Chondrocyte (in vitro differentiated cells): ENCODE results near the gene AP4E1. TPM values are rescaled to one million over a fixed set of nuclear protein-coding genes. Genes with fewer than 3 reads are reported as not detected.
"Not testable (repeated sequence)": the region's sequence is repeated elsewhere in the genome, so short reads cannot be mapped to it uniquely, and the experiment has no call there.

Source experiments
- DNase-seq: peaks from one replicate; pipeline ENCODE4 v3.0.0; 2021; ENCODE audit warnings: mixed read lengths, low spot score
- H3K27ac Mint-ChIP-seq: one replicate; pipeline ENCODE4 v1.8.0; 2021; ENCODE audit warnings: mild to moderate bottlenecking, moderate library complexity, mixed read lengths; ENCODE audit not compliant: unreplicated experiment
- H3K27me3 Mint-ChIP-seq: 2 replicates; pipeline ENCODE4 v1.8.0; 2021; ENCODE audit warnings: low read depth, mixed read lengths
- H3K36me3 Mint-ChIP-seq: 2 replicates; pipeline ENCODE4 v1.8.0; 2021; ENCODE audit warnings: low read depth, mixed read lengths
- H3K4me1 Mint-ChIP-seq: 2 replicates; pipeline ENCODE4 v1.8.0; 2021; ENCODE audit warnings: low read depth, mild to moderate bottlenecking, mixed read lengths
- H3K4me3 Mint-ChIP-seq: one replicate; pipeline ENCODE4 v1.8.0; 2021; ENCODE audit warnings: mild to moderate bottlenecking, moderate library complexity, mixed read lengths; ENCODE audit not compliant: unreplicated experiment
- H3K9me3 Mint-ChIP-seq: 2 replicates; pipeline ENCODE4 v1.8.0; 2021; ENCODE audit warnings: low read depth, mixed read lengths
- total RNA-seq: library from RNA; stranded (reverse); gene quantifications from 3 replicates; pipeline ENCODE4 v1.2.1, GENCODE V29; 2021
- TF ChIP-seq, protein P1 (sequence below): fragments of 200-600 bp; sonication (generic); IDR thresholded peaks from 2 replicates; pipeline ENCODE4 v1.5.0; 2021; ENCODE audit warnings: antibody characterized with exemption, mild to moderate bottlenecking, moderate library complexity

The AP4E1 gene
- total RNA-seq, 1 donor from 2014 or later, result 13.2 TPM

DNA sequence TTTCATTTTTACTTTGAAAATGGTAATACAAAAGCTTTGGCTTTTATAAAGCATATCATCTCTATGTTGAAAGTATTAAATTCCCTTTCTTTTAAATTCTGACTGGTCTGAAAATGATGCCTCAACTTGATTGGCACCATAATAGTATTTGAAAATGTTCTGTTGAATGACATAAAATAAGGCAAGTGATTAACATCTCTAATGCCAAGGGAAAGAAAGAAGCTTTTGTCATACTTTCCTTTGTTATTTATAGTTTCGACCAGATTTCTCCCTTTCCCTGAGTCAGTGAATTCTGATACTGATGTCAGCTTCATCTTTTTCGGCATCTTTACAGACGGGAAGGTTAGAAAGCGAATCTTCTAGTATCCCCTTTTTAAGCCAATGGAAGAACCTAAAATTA lies 3.4 kb upstream of the AP4E1 start:
- DNase-seq, result no peak
- Mint-ChIP-seq H3K36me3 (no peaks in the 10 kb centered on the region), H3K9me3 (no peaks in the 10 kb centered on the region), H3K4me1 (peaks cover 18% of the 10 kb centered on the region), H3K27ac (no peak overlapping the region), H3K27me3 (no peaks in the 10 kb centered on the region), H3K4me3 (no peak overlapping the region)
- TF ChIP-seq, protein P1, sequence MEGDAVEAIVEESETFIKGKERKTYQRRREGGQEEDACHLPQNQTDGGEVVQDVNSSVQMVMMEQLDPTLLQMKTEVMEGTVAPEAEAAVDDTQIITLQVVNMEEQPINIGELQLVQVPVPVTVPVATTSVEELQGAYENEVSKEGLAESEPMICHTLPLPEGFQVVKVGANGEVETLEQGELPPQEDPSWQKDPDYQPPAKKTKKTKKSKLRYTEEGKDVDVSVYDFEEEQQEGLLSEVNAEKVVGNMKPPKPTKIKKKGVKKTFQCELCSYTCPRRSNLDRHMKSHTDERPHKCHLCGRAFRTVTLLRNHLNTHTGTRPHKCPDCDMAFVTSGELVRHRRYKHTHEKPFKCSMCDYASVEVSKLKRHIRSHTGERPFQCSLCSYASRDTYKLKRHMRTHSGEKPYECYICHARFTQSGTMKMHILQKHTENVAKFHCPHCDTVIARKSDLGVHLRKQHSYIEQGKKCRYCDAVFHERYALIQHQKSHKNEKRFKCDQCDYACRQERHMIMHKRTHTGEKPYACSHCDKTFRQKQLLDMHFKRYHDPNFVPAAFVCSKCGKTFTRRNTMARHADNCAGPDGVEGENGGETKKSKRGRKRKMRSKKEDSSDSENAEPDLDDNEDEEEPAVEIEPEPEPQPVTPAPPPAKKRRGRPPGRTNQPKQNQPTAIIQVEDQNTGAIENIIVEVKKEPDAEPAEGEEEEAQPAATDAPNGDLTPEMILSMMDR, result no peak

DNA sequence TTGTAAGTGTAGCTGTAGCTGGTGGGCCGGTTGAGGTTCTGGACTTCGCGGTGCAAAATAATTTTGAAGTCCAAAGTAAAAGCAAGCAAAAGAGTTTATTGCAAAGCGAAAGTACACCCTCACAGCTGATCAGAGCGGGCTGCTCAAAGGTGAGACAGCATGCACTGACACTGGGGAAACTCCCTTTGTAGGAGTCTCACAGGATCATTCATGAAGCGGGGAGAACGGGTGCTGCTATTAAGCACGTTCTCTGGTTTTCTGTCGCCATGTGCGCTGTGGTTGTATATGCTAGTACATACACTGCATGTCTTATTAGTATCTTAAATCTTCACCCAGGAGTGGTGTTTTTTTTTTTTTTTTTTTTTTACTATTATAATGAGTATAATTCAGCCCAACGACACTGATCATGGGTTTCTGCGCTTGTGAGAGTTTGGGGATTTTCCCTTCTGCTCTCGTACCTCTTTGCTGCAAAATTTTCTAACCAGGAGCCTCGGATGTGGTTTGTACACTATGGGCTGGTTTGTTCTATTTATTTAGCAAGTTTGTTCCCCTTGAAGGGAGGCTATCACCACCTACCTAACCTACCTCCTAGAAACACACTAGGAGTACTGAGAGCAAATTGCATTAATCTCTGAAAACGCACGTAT lies 1.4 kb upstream of the AP4E1 start:
- H3K36me3 Mint-ChIP-seq, result no peaks in the 10 kb centered on the region
- H3K27me3 Mint-ChIP-seq, result no peaks in the 10 kb centered on the region
- H3K27ac Mint-ChIP-seq, result peak overlapping the region; percentile 96
- H3K4me3 Mint-ChIP-seq, result peak overlapping the region; percentile 88
- DNase-seq, result no peak
- H3K4me1 Mint-ChIP-seq, result peaks cover 35% of the 10 kb centered on the region
- no peaks in the 10 kb centered on the region for H3K9me3 Mint-ChIP-seq
- TF ChIP-seq, protein P1, result no peak

DNA sequence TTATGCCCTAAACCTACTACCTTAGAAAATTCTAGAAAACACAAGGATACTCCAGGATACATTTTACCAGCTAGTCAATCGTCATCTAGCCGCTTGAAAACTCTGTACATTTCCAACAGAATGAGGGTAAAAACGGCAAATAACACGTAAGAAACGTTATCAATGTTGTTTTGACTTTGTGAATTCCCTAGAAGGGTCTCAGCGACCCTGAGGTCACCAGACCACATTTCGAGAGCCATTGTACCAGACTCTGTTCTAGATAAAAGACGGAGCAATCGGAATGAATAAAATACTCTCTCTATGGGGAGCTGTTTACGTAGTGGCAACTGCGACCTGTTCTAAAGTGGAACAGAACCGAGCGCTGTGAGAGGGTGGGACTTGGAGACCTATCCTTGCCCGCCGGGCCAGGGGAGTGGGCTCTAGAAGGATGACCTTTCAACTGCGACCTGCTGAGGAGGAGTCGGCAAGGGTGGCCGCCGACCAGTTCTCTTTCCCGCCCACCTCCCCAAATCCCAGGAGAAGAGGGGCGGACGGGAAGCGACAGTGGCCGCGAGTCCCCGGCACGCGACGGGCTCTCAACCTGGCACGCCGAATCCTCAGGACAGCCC lies 778 bp upstream of the AP4E1 start:
- no peaks in the 10 kb centered on the region for H3K9me3 Mint-ChIP-seq
- H3K36me3 Mint-ChIP-seq, result peaks cover 2% of the 10 kb centered on the region
- H3K4me1 Mint-ChIP-seq, result peaks cover 35% of the 10 kb centered on the region
- H3K27me3 Mint-ChIP-seq, result no peaks in the 10 kb centered on the region
- DNase-seq, result no peak
- peak overlapping the region; percentile 96 for H3K27ac Mint-ChIP-seq
- H3K4me3 Mint-ChIP-seq, result peak overlapping the region; percentile 88
- TF ChIP-seq, protein P1, result no peak

DNA sequence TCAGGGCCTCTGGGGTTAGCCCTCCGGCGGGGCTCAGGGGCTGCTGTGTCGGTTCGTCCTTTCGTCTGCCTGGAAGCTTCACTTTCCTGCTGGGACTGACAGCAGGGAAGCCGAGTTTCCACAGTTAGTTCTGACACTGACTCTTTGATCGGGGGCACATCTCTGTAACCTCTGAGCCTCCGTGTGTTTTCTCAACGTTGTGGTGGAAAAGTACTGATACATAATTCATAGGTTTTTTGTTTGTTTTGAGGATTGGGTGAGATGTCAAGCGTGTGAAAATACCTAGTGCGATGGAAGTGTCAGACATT lies 481 bp downstream of the AP4E1 start:
- no peak for DNase-seq
- peaks cover 35% of the 10 kb centered on the region for H3K4me1 Mint-ChIP-seq
- no peaks in the 10 kb centered on the region for H3K9me3 Mint-ChIP-seq
- TF ChIP-seq, protein P1, result no peak
- peak overlapping the region; percentile 88 for H3K4me3 Mint-ChIP-seq
- peaks cover 2% of the 10 kb centered on the region for H3K36me3 Mint-ChIP-seq
- peak overlapping the region; percentile 96 for H3K27ac Mint-ChIP-seq
- no peaks in the 10 kb centered on the region for H3K27me3 Mint-ChIP-seq

DNA sequence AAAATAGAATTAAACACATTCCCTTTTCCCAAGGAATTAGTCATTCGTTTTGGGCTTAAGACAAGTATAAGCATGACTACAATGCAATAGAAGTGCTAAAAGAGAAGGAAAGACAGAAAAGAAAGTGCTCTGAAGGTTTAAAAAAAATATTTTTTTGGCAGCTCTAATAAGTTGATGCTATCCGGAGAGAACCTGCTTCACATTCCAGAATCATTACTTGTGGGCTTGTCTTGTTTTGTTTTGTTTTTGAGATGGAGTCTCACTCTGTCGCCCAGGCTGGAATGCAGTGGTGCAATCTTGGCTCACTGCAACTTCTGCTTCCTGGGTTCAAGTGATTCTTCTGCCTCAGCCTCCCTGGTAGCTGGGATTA lies 1.9 kb downstream of the AP4E1 start:
- not testable (repeated sequence) for DNase-seq, H3K9me3 Mint-ChIP-seq, H3K36me3 Mint-ChIP-seq, H3K27me3 Mint-ChIP-seq
- Mint-ChIP-seq H3K27ac (peak overlapping the region; percentile 98), H3K4me3 (peak overlapping the region; percentile 88), H3K4me1 (peaks cover 35% of the 10 kb centered on the region)

DNA sequence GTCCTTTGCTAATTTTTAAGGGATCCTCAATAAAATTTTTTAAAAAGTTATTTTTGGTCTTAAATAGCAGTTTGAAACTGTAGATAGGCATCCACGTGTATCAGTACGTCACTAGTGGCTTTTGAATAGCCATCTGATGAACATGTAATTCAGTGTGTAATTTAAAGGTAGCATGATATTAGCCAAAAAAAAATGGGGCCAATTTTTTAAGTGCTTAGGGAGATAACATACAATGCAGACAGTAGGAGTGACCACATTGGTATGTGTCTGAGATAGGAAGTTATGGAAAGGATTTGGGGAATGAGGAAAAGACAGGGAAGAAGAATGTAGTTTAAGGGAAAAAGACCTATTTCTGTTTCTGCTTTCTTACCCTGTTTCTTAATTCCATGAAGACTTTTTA lies 2.5 kb downstream of the AP4E1 start:
- Mint-ChIP-seq H3K4me1 (peaks cover 35% of the 10 kb centered on the region), H3K27me3 (no peaks in the 10 kb centered on the region), H3K9me3 (no peaks in the 10 kb centered on the region), H3K27ac (peak overlapping the region; percentile 98), H3K4me3 (no peak overlapping the region), H3K36me3 (peaks cover 3% of the 10 kb centered on the region)
- TF ChIP-seq, protein P1, result no peak
- DNase-seq, result no peak
